ENCODE measurements around the gene G3BP2.

The G3BP2 gene

GRCh38 chr4:75637827-75638226, 35.4 kb downstream of the G3BP2 start:
- no peak for DNase-seq

GRCh38 chr4:75637176-75637575, 36.0 kb downstream of the G3BP2 start:
- DNase-seq, result peak; percentile 12

GRCh38 chr4:75634951-75635350, 38.3 kb downstream of the G3BP2 start:
- peak; percentile 2 for DNase-seq

- DNase-seq, result no peak
These were observed 38.9 kb downstream of the G3BP2 start for GRCh38 chr4:75634281-75634680.

- DNase-seq, result peak; percentile 37
These were observed 39.4 kb downstream of the G3BP2 start for GRCh38 chr4:75633846-75634245.

GRCh38 chr4:75630937-75631329, 42.3 kb downstream of the G3BP2 start:
- DNase-seq, result no peak

GRCh38 chr4:75630174-75630936, 42.9 kb downstream of the G3BP2 start, which contains the start of gene CDKL2:
Gene CDKL2, minus strand, starts transcription at chr4:75630528. Its CDS starts 4,540 bp downstream, at chr4:75625988.
- peak; percentile 63 for DNase-seq

GRCh38 chr4:75629239-75629638, 44.0 kb downstream of the G3BP2 start:
- no peak for DNase-seq

- no peak for DNase-seq
These were observed 50.2 kb downstream of the G3BP2 start for GRCh38 chr4:75623026-75623425.

GRCh38 chr4:75621715-75622114, 51.5 kb downstream of the G3BP2 start:
- no peak for DNase-seq

- no peak for DNase-seq
These were observed 60.9 kb downstream of the G3BP2 start for GRCh38 chr4:75612306-75612705.

- no peak for DNase-seq
These were observed 67.3 kb downstream of the G3BP2 start for GRCh38 chr4:75605928-75606327.

GRCh38 chr4:75599647-75600046, 73.6 kb downstream of the G3BP2 start:
- no peak for DNase-seq

GRCh38 chr4:75598390-75598789, 74.8 kb downstream of the G3BP2 start:
- DNase-seq, result no peak

- no peak for DNase-seq
These were observed 77.2 kb downstream of the G3BP2 start for GRCh38 chr4:75596061-75596460.

GRCh38 chr4:75593393-75593792, 79.8 kb downstream of the G3BP2 start:
- no peak for DNase-seq
